Endothelial cell of umbilical vein (primary cell): ENCODE measurements around the gene PTK6. TPM values are rescaled to one million over a fixed set of nuclear protein-coding genes. Genes with fewer than 3 reads are reported as not detected.

ENCODE experiments used
- BruUV-seq: library from RNA; stranded (reverse); fragments of 400-500 nt; replicated peaks from 2 replicates; lab custom pipeline; 2021; lab: Mats Ljungman, UMichigan
- CTCF ChIA-PET: fragments of 300-600, 350-600 bp; sonication (Branson Sonifier 250); formaldehyde crosslinking; loops from one replicate; lab custom pipeline; 2021; ENCODE audit warnings: antibody characterized with exemption, inconsistent platforms; lab: Charles Lee
- POLR2A ChIA-PET: fragments of 300-600, 350-600 bp; sonication (Branson Sonifier 250); formaldehyde crosslinking; loops from one replicate; lab custom pipeline; 2021; ENCODE audit warnings: antibody characterized with exemption, inconsistent platforms; lab: Charles Lee
- DNase-seq: peaks from one replicate; pipeline ENCODE4 v3.0.0-alpha.2; 2011; ENCODE audit warnings: low read depth, low spot score
- FAIRE-seq: peaks from 2 replicates; lab custom pipeline; 2011; peaks lifted over from hg19 to GRCh38; lab: Jason Lieb, UNC
- H2AFZ ChIP-seq: 2 replicates; pipeline ENCODE4 v1.6.0; 2012; ENCODE audit warnings: low read depth, low read length, control low read depth, inconsistent platforms
- H3K27ac ChIP-seq: 2 replicates; pipeline ENCODE4 v1.5.1; 2011; ENCODE audit warnings: low read depth, mild to moderate bottlenecking, control low read depth, low read length, moderate library complexity; ENCODE audit not compliant: insufficient read depth
- H3K27me3 ChIP-seq, 2 experiments: 2 replicates each; pipeline versions ENCODE4 v1.6.0 to v1.6.1; 2011; ENCODE audit warnings: low read length in 2 of 2, mixed read lengths in 1 of 2; ENCODE audit not compliant: control insufficient read depth in 2 of 2, insufficient read depth in 2 of 2
- H3K36me3 ChIP-seq, 2 experiments: 2 replicates in 1 of 2; 3 replicates in 1 of 2; pipeline ENCODE4 v1.5.1; 2011; ENCODE audit warnings: low read length in 2 of 2, mild to moderate bottlenecking in 1 of 2, moderate library complexity in 1 of 2; ENCODE audit not compliant: control insufficient read depth in 2 of 2, insufficient read depth in 2 of 2; ENCODE audit errors: extremely low read depth in 1 of 2
- H3K4me1 ChIP-seq: 3 replicates; pipeline ENCODE4 v1.5.1; 2011; ENCODE audit warnings: mild to moderate bottlenecking, low read length; ENCODE audit not compliant: control insufficient read depth, insufficient read depth; ENCODE audit errors: extremely low read depth
- H3K4me2 ChIP-seq: 2 replicates; pipeline ENCODE4 v1.6.1; 2011; ENCODE audit warnings: low read length, control low read depth, mixed read lengths; ENCODE audit not compliant: insufficient read depth
- H3K4me3 ChIP-seq, 3 experiments: fragments of 200-600 bp in 1 of 3; sonication (generic), shearing (Covaris generic) in 1 of 3; replicated peaks in 1 of 3; 2 replicates each; pipeline ENCODE4 v1.5.1; 2011 to 2016; ENCODE audit warnings: control low read depth in 3 of 3, low read length in 3 of 3, mild to moderate bottlenecking in 2 of 3, inconsistent platforms in 1 of 3, low read depth in 1 of 3, moderate library complexity in 1 of 3; ENCODE audit not compliant: insufficient read depth in 1 of 3
- H3K79me2 ChIP-seq: 2 replicates; pipeline ENCODE4 v1.6.0; 2012; ENCODE audit warnings: low read length, inconsistent platforms; ENCODE audit not compliant: control insufficient read depth, insufficient read depth
- H3K9ac ChIP-seq: replicated peaks from 2 replicates; pipeline ENCODE3; 2011; ENCODE audit warnings: low read length, control low read depth; ENCODE audit not compliant: insufficient read depth; ENCODE audit errors: extremely low read depth
- H3K9me1 ChIP-seq: replicated peaks from 3 replicates; pipeline ENCODE4 v1.6.0; 2011; ENCODE audit warnings: mild to moderate bottlenecking, low read length; ENCODE audit not compliant: control insufficient read depth, insufficient read depth; ENCODE audit errors: extremely low read depth
- H3K9me3 ChIP-seq: replicated peaks from 2 replicates; pipeline ENCODE4 v1.5.1; 2012; ENCODE audit warnings: low read length, inconsistent platforms; ENCODE audit not compliant: control insufficient read depth, insufficient read depth
- H4K20me1 ChIP-seq: replicated peaks from 2 replicates; pipeline ENCODE3; 2011; ENCODE audit warnings: mild to moderate bottlenecking, low read length; ENCODE audit not compliant: control insufficient read depth, insufficient read depth; ENCODE audit errors: extremely low read depth
- EZH2 ChIP-seq: IDR thresholded peaks from 2 replicates; pipeline ENCODE4 v1.6.1; 2012; ENCODE audit warnings: borderline replicate concordance, low read depth, mild to moderate bottlenecking, moderate library complexity, low read length, inconsistent platforms; ENCODE audit not compliant: severe bottlenecking
- FOS ChIP-seq: IDR thresholded peaks from 2 replicates; pipeline ENCODE4 v1.6.1; 2011; ENCODE audit warnings: mild to moderate bottlenecking, low read length, moderate library complexity, borderline replicate concordance; ENCODE audit not compliant: insufficient read depth
- GATA2 ChIP-seq: IDR thresholded peaks from 2 replicates; pipeline ENCODE4 v1.7.0; 2011; ENCODE audit warnings: low read depth, mild to moderate bottlenecking, moderate library complexity, mixed read lengths, low read length; ENCODE audit not compliant: insufficient read length, insufficient read depth
- JUN ChIP-seq: IDR thresholded peaks from 2 replicates; pipeline ENCODE4 v1.6.1; 2011; ENCODE audit warnings: borderline replicate concordance, low read depth; ENCODE audit not compliant: insufficient read length, insufficient read depth
- MYC ChIP-seq: IDR thresholded peaks from one replicate; pipeline ENCODE4 v1.6.1; 2011; ENCODE audit warnings: mild to moderate bottlenecking, low read depth, low read length
- POLR2A ChIP-seq: IDR thresholded peaks from 2 replicates; pipeline ENCODE4 v1.6.1; 2012; ENCODE audit warnings: low read depth, mild to moderate bottlenecking, control low read depth, low read length
- POLR2AphosphoS5 ChIP-seq: IDR thresholded peaks from 2 replicates; pipeline ENCODE4 v1.6.1; 2012; ENCODE audit warnings: low read depth, mild to moderate bottlenecking, control low read depth, low read length, moderate library complexity; ENCODE audit not compliant: insufficient read depth
- dilution Hi-C: fragments of 300-500 bp; cut with MboI; formaldehyde crosslinking; loops from one replicate; pipeline ENCODE4 v1.15.0; 2019; ENCODE audit warnings: low sequenced_read_pairs; ENCODE audit not compliant: extremely low pct_ligation_motif_present
- intact Hi-C: fragments of 100-400 bp; cut with micrococcal nuclease; formaldehyde crosslinking; loops from one replicate; pipeline ENCODE4 v1.10.0; 2022
- polyA plus RNA-seq, 4 experiments: library from polyadenylated mRNA; depleted of rRNA in 3 of 4; stranded (reverse) in 3 of 4; unstranded in 1 of 4; fragments of >200 nt; gene quantifications; 2 replicates each; pipeline versions ENCODE4 v1.2.1 to v1.2.3, GENCODE V29; 2011 to 2012; ENCODE audit warnings: missing spikeins in 1 of 4
- total RNA-seq: library from RNA; stranded (reverse); gene quantifications from 2 replicates; pipeline ENCODE4 v1.2.3, GENCODE V29; 2021
- TF ChIP-seq, protein P1 (sequence below), 2 donors: IDR thresholded peaks; 1 replicate in 1 of 2; 2 replicates in 1 of 2; pipeline ENCODE4 v1.5.1; 2011; ENCODE audit warnings: low read length in 2 of 2, mild to moderate bottlenecking in 2 of 2, moderate library complexity in 2 of 2, control low read depth in 1 of 2, inconsistent platforms in 1 of 2, low read depth in 1 of 2; ENCODE audit not compliant: insufficient read depth in 1 of 2; ENCODE audit errors: extremely low read depth in 1 of 2
- TF ChIP-seq, protein P2 (sequence below): IDR thresholded peaks from 2 replicates; pipeline ENCODE4 v1.6.1; 2011; ENCODE audit not compliant: insufficient read depth, insufficient read length

The PTK6 gene
- total and polyA plus RNA-seq, 2 donors (not counting 3 experiments of a cell fraction or from before 2014, with no cell fraction given) = 0.18 TPM; not detected in 1

DNA sequence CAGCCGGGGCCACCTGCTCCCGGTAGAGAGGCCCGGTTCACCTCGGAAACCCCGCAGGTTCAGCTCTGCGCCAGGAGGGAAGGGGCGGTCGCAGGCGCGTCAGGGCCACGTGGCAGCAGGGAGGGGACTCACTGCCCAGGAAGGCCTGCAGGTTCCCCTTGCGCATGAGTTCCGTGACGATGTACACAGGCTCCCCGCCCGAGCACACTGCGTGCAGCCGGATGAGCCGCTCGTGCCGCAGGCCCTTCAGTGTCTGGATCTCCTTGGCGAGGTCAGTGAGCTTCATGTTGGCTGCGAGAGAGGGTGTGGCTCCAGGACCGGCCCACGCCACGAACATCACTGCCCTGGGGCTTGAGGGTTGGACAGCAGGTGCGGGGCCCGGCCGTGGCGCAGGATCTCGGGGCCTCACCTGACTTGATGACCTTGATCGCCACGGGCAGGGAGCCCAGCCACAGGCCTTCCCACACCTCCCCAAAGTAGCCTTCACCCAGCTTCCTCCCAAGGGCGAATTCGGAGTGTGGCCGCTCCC lies 4.9 kb upstream of the PTK6 start:
- no peak overlapping the region for H2AFZ ChIP-seq
- DNase-seq = no peak
- H3K9me3 ChIP-seq = no peaks in the 10 kb centered on the region
- no peak for FAIRE-seq
- no peak overlapping the region for H3K9ac ChIP-seq
- H3K27me3 ChIP-seq = no peaks in the 10 kb centered on the region
- BruUV-seq = no TSS peak
- intact Hi-C loops = no loop called here
- no peaks in the 10 kb centered on the region for H3K4me1 ChIP-seq
- no peaks in the 10 kb centered on the region for H4K20me1 ChIP-seq
- no peaks in the 10 kb centered on the region for H3K9me1 ChIP-seq
- no peaks in the 10 kb centered on the region for H3K36me3 ChIP-seq
- H3K4me3 ChIP-seq = no peak overlapping the region
- CTCF ChIA-PET = interaction anchor here (1.0 kb wide), 1 partner anchor 432 kb away, joined by 3 read pairs; no protein-coding TSS in a partner anchor
- no peak overlapping the region for H3K4me2 ChIP-seq
- dilution Hi-C loops = no loop called here
- H3K79me2 ChIP-seq = no peaks in the 10 kb centered on the region
- POLR2A ChIA-PET = interaction anchor here (0.6 kb wide), 1 partner anchor 465 kb away, joined by 3 read pairs; no protein-coding TSS in a partner anchor
- H3K27ac ChIP-seq = no peak overlapping the region
- no peak for TF ChIP-seq FOS
- TF ChIP-seq, protein P1, sequence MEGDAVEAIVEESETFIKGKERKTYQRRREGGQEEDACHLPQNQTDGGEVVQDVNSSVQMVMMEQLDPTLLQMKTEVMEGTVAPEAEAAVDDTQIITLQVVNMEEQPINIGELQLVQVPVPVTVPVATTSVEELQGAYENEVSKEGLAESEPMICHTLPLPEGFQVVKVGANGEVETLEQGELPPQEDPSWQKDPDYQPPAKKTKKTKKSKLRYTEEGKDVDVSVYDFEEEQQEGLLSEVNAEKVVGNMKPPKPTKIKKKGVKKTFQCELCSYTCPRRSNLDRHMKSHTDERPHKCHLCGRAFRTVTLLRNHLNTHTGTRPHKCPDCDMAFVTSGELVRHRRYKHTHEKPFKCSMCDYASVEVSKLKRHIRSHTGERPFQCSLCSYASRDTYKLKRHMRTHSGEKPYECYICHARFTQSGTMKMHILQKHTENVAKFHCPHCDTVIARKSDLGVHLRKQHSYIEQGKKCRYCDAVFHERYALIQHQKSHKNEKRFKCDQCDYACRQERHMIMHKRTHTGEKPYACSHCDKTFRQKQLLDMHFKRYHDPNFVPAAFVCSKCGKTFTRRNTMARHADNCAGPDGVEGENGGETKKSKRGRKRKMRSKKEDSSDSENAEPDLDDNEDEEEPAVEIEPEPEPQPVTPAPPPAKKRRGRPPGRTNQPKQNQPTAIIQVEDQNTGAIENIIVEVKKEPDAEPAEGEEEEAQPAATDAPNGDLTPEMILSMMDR (IDR thresholded peaks at IDR 0.05; ENCODE audit: extremely low read depth in 1 of 2, insufficient read depth in 1 of 2, low read depth in 1 of 2, low read length in 2 of 2) = no peak
- TF ChIP-seq POLR2A = no peak
- TF ChIP-seq POLR2AphosphoS5 = no peak
- no peak for TF ChIP-seq EZH2
- no peak for TF ChIP-seq JUN
- TF ChIP-seq MYC = no peak
- no peak for TF ChIP-seq GATA2
- TF ChIP-seq, protein P2, sequence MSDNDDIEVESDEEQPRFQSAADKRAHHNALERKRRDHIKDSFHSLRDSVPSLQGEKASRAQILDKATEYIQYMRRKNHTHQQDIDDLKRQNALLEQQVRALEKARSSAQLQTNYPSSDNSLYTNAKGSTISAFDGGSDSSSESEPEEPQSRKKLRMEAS = no peak
